ENCODE data around the gene LILRB1. TPM values are rescaled to one million over a fixed set of nuclear protein-coding genes. Genes with fewer than 3 reads are reported as not detected.
"Not testable (repeated sequence)": the region's sequence is repeated elsewhere in the genome, so short reads cannot be mapped to it uniquely, and the experiment has no call there.

LILRB1 gene
- total and polyA plus RNA-seq, 2 donors (not counting 1 experiment from before 2014, with no cell fraction given): not detected

GRCh38 chr19:54633401-54633800, 3.1 kb downstream of the LILRB1 start:
- no peak for DNase-seq (ENCODE audit: low read depth in 2 of 2)
- H3K4me2 ChIP-seq (ENCODE audit: extremely low read depth, insufficient read depth, low read length): no peak overlapping the region
- no peaks in the 10 kb centered on the region for H3K4me1 ChIP-seq (ENCODE audit: control insufficient read depth, extremely low read depth, insufficient read depth, low read length)
- no peaks in the 10 kb centered on the region for H4K20me1 ChIP-seq (ENCODE audit: control insufficient read depth, extremely low read depth, insufficient read depth, low read length)
- no peak for TF ChIP-seq CTCF (conservative IDR thresholded peaks at IDR 0.05 in 1 of 2, IDR thresholded peaks at IDR 0.05 in 1 of 2; ENCODE audit: low read depth in 1 of 2, low read length in 2 of 2)
- TF ChIP-seq EZH2 (IDR thresholded peaks at IDR 0.05; ENCODE audit: low read length, missing control alignments): no peak
- H2AFZ ChIP-seq (ENCODE audit: low read length): no peak overlapping the region
- H3K27ac ChIP-seq (ENCODE audit: insufficient read depth, low read length): no peak overlapping the region
- no peaks in the 10 kb centered on the region for H3K79me2 ChIP-seq (ENCODE audit: control insufficient read depth, insufficient read depth, low read length)
- H3K4me3 ChIP-seq (replicated peaks in 1 of 4; ENCODE audit: control extremely low read depth in 1 of 4, insufficient read depth in 1 of 4, low read depth in 3 of 4, low read length in 4 of 4): no peak overlapping the region
- no peaks in the 10 kb centered on the region for H3K9me3 ChIP-seq (ENCODE audit: control insufficient read depth, insufficient read depth, low read depth, low read length)
- H3K27me3 ChIP-seq (ENCODE audit: control insufficient read depth, insufficient read depth, low read length): no peaks in the 10 kb centered on the region
- no peak overlapping the region for H3K9ac ChIP-seq (ENCODE audit: insufficient read depth, low read length)
- no peaks in the 10 kb centered on the region for H3K36me3 ChIP-seq (ENCODE audit: control insufficient read depth, insufficient read depth, low read length)

GRCh38 chr19:54636081-54636480, 5.8 kb downstream of the LILRB1 start:
- not testable (repeated sequence) for H3K4me2 ChIP-seq (ENCODE audit: extremely low read depth, insufficient read depth, low read length); H3K79me2 ChIP-seq (ENCODE audit: control insufficient read depth, insufficient read depth, low read length); H3K9ac ChIP-seq (ENCODE audit: insufficient read depth, low read length); H3K27ac ChIP-seq (ENCODE audit: insufficient read depth, low read length); H2AFZ ChIP-seq (ENCODE audit: low read length); H4K20me1 ChIP-seq (ENCODE audit: control insufficient read depth, extremely low read depth, insufficient read depth, low read length); H3K36me3 ChIP-seq (ENCODE audit: control insufficient read depth, insufficient read depth, low read length); H3K4me1 ChIP-seq (ENCODE audit: control insufficient read depth, extremely low read depth, insufficient read depth, low read length); H3K27me3 ChIP-seq (ENCODE audit: control insufficient read depth, insufficient read depth, low read length); H3K9me3 ChIP-seq (ENCODE audit: control insufficient read depth, insufficient read depth, low read depth, low read length); H3K4me3 ChIP-seq (replicated peaks in 1 of 4; ENCODE audit: control extremely low read depth in 1 of 4, insufficient read depth in 1 of 4, low read depth in 3 of 4, low read length in 4 of 4); DNase-seq (ENCODE audit: low read depth in 2 of 2)

- Histone ChIP-seq H3K36me3 (ENCODE audit: control insufficient read depth, insufficient read depth, low read length) (no peaks in the 10 kb centered on the region), H3K4me2 (ENCODE audit: extremely low read depth, insufficient read depth, low read length) (no peak overlapping the region), H3K4me3 (replicated peaks in 1 of 4; ENCODE audit: control extremely low read depth in 1 of 4, insufficient read depth in 1 of 4, low read depth in 3 of 4, low read length in 4 of 4) (no peak overlapping the region), H3K27me3 (ENCODE audit: control insufficient read depth, insufficient read depth, low read length) (no peaks in the 10 kb centered on the region), H3K4me1 (ENCODE audit: control insufficient read depth, extremely low read depth, insufficient read depth, low read length) (no peaks in the 10 kb centered on the region), H4K20me1 (ENCODE audit: control insufficient read depth, extremely low read depth, insufficient read depth, low read length) (no peaks in the 10 kb centered on the region), H3K27ac (ENCODE audit: insufficient read depth, low read length) (no peak overlapping the region), H3K9ac (ENCODE audit: insufficient read depth, low read length) (no peak overlapping the region), H2AFZ (ENCODE audit: low read length) (no peak overlapping the region), H3K9me3 (ENCODE audit: control insufficient read depth, insufficient read depth, low read depth, low read length) (no peaks in the 10 kb centered on the region), H3K79me2 (ENCODE audit: control insufficient read depth, insufficient read depth, low read length) (no peaks in the 10 kb centered on the region)
- DNase-seq (ENCODE audit: low read depth in 2 of 2): no peak
- no peak for TF ChIP-seq EZH2 (IDR thresholded peaks at IDR 0.05; ENCODE audit: low read length, missing control alignments)
- no peak for TF ChIP-seq CTCF (conservative IDR thresholded peaks at IDR 0.05 in 1 of 2, IDR thresholded peaks at IDR 0.05 in 1 of 2; ENCODE audit: low read depth in 1 of 2, low read length in 2 of 2)
Observed at GRCh38 chr19:54638683-54639082, 8.4 kb downstream of the LILRB1 start.

GRCh38 chr19:54642953-54643352, 12.7 kb downstream of the LILRB1 start:
- H3K27me3 ChIP-seq (ENCODE audit: control insufficient read depth, insufficient read depth, low read length); H2AFZ ChIP-seq (ENCODE audit: low read length); H3K9me3 ChIP-seq (ENCODE audit: control insufficient read depth, insufficient read depth, low read depth, low read length); H3K4me2 ChIP-seq (ENCODE audit: extremely low read depth, insufficient read depth, low read length); H3K36me3 ChIP-seq (ENCODE audit: control insufficient read depth, insufficient read depth, low read length); H3K4me1 ChIP-seq (ENCODE audit: control insufficient read depth, extremely low read depth, insufficient read depth, low read length); H3K79me2 ChIP-seq (ENCODE audit: control insufficient read depth, insufficient read depth, low read length); H3K9ac ChIP-seq (ENCODE audit: insufficient read depth, low read length); H4K20me1 ChIP-seq (ENCODE audit: control insufficient read depth, extremely low read depth, insufficient read depth, low read length); DNase-seq (ENCODE audit: low read depth in 2 of 2); H3K4me3 ChIP-seq (replicated peaks in 1 of 4; ENCODE audit: control extremely low read depth in 1 of 4, insufficient read depth in 1 of 4, low read depth in 3 of 4, low read length in 4 of 4); H3K27ac ChIP-seq (ENCODE audit: insufficient read depth, low read length): not testable (repeated sequence)

- H3K4me2 ChIP-seq (ENCODE audit: extremely low read depth, insufficient read depth, low read length); H3K27ac ChIP-seq (ENCODE audit: insufficient read depth, low read length); H4K20me1 ChIP-seq (ENCODE audit: control insufficient read depth, extremely low read depth, insufficient read depth, low read length); H3K4me1 ChIP-seq (ENCODE audit: control insufficient read depth, extremely low read depth, insufficient read depth, low read length); H3K9me3 ChIP-seq (ENCODE audit: control insufficient read depth, insufficient read depth, low read depth, low read length); H3K36me3 ChIP-seq (ENCODE audit: control insufficient read depth, insufficient read depth, low read length); H2AFZ ChIP-seq (ENCODE audit: low read length); H3K27me3 ChIP-seq (ENCODE audit: control insufficient read depth, insufficient read depth, low read length); H3K9ac ChIP-seq (ENCODE audit: insufficient read depth, low read length); H3K79me2 ChIP-seq (ENCODE audit: control insufficient read depth, insufficient read depth, low read length); DNase-seq (ENCODE audit: low read depth in 2 of 2); H3K4me3 ChIP-seq (replicated peaks in 1 of 4; ENCODE audit: control extremely low read depth in 1 of 4, insufficient read depth in 1 of 4, low read depth in 3 of 4, low read length in 4 of 4): not testable (repeated sequence)
Observed at GRCh38 chr19:54643583-54643982, 13.3 kb downstream of the LILRB1 start.
